Measurements from ENCODE around the gene C10orf62. TPM values are rescaled to one million over a fixed set of nuclear protein-coding genes. Genes with fewer than 3 reads are reported as not detected.

Gene C10orf62
- total and polyA plus RNA-seq, 2 of the 13 experiments (the other 11 are each of a cell fraction or from before 2014, with no cell fraction given), result 0.61 to 1.6 TPM

DNA sequence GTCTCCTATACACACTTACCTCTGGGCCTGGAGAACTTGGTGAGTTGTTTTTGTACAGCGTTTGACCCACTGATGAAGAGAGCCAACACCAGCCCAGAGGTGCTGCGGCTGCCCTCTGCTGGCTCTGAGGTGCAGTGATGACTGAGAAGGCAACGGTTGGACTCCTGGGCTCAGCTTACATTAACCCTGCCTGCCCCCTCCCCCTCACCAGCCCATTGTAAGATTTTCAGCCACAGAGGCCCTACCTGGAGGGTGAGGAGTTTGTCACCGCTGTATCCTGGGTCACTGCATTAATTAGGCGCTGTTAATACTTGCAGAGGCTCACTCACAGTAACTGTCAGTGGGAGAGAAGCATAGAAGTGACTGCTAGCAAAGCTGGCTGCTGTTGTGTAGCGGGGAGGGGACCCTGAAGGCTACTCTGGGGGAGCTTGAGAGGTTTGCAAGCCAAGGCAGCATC is 35.9 kb upstream of the C10orf62 start (continued):
- TF ChIP-seq HDAC2 (CRISPR knock-in tag; IDR thresholded peaks at IDR 0.05), result peak; percentile 24; the same call in 1 of the 2 replicates
- no peak for TF ChIP-seq CCDC6 (CRISPR knock-in tag; IDR thresholded peaks at IDR 0.05)
- TF ChIP-seq NR2C2 (CRISPR knock-in tag; IDR thresholded peaks at IDR 0.05; ENCODE audit: borderline replicate concordance), result no peak
- peak; percentile 31; the same call in 1 of the 2 replicates for TF ChIP-seq SIX4 (CRISPR knock-in tag; IDR thresholded peaks at IDR 0.05)
- peak; percentile 39; the same call in 1 of the 2 replicates for TF ChIP-seq FOSL2 (CRISPR knock-in tag; IDR thresholded peaks at IDR 0.05)
- peak; percentile 67; the same call in 1 of the 2 replicates for TF ChIP-seq ZNF619 (CRISPR knock-in tag; IDR thresholded peaks at IDR 0.05)
- no peak for TF ChIP-seq FOXA3 (CRISPR knock-in tag; IDR thresholded peaks at IDR 0.05)
- no peak for TF ChIP-seq ZNF230 (CRISPR knock-in tag; IDR thresholded peaks at IDR 0.05)
- no peak for TF ChIP-seq ZNF782 (CRISPR knock-in tag; IDR thresholded peaks at IDR 0.05; ENCODE audit: borderline replicate concordance)
- no peak for TF ChIP-seq ZMYM4 (CRISPR knock-in tag; IDR thresholded peaks at IDR 0.05)
- TF ChIP-seq, protein P1, sequence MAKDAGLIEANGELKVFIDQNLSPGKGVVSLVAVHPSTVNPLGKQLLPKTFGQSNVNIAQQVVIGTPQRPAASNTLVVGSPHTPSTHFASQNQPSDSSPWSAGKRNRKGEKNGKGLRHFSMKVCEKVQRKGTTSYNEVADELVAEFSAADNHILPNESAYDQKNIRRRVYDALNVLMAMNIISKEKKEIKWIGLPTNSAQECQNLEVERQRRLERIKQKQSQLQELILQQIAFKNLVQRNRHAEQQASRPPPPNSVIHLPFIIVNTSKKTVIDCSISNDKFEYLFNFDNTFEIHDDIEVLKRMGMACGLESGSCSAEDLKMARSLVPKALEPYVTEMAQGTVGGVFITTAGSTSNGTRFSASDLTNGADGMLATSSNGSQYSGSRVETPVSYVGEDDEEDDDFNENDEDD (CRISPR knock-in tag; IDR thresholded peaks at IDR 0.05; ENCODE audit: borderline replicate concordance), result no peak
- TF ChIP-seq, protein P2, sequence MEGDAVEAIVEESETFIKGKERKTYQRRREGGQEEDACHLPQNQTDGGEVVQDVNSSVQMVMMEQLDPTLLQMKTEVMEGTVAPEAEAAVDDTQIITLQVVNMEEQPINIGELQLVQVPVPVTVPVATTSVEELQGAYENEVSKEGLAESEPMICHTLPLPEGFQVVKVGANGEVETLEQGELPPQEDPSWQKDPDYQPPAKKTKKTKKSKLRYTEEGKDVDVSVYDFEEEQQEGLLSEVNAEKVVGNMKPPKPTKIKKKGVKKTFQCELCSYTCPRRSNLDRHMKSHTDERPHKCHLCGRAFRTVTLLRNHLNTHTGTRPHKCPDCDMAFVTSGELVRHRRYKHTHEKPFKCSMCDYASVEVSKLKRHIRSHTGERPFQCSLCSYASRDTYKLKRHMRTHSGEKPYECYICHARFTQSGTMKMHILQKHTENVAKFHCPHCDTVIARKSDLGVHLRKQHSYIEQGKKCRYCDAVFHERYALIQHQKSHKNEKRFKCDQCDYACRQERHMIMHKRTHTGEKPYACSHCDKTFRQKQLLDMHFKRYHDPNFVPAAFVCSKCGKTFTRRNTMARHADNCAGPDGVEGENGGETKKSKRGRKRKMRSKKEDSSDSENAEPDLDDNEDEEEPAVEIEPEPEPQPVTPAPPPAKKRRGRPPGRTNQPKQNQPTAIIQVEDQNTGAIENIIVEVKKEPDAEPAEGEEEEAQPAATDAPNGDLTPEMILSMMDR (CRISPR knock-in tag; IDR thresholded peaks at IDR 0.05), result peak; percentile 95
- TF ChIP-seq, protein P3, sequence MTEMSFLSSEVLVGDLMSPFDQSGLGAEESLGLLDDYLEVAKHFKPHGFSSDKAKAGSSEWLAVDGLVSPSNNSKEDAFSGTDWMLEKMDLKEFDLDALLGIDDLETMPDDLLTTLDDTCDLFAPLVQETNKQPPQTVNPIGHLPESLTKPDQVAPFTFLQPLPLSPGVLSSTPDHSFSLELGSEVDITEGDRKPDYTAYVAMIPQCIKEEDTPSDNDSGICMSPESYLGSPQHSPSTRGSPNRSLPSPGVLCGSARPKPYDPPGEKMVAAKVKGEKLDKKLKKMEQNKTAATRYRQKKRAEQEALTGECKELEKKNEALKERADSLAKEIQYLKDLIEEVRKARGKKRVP (CRISPR knock-in tag; IDR thresholded peaks at IDR 0.05), result no peak
- TF ChIP-seq GTF3A (CRISPR knock-in tag; conservative IDR thresholded peaks at IDR 0.05), result no peak
- TF ChIP-seq, protein P4, sequence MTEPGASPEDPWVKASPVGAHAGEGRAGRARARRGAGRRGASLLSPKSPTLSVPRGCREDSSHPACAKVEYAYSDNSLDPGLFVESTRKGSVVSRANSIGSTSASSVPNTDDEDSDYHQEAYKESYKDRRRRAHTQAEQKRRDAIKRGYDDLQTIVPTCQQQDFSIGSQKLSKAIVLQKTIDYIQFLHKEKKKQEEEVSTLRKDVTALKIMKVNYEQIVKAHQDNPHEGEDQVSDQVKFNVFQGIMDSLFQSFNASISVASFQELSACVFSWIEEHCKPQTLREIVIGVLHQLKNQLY (CRISPR knock-in tag; IDR thresholded peaks at IDR 0.05), result no peak
- no peak; the same call in 1 of the 2 replicates for TF ChIP-seq ZNF350 (CRISPR knock-in tag; IDR thresholded peaks at IDR 0.05; ENCODE audit: borderline replicate concordance, low read depth)
- TF ChIP-seq RXRB (CRISPR knock-in tag; IDR thresholded peaks at IDR 0.05; ENCODE audit: borderline replicate concordance), result peak; percentile 40; the same call in 1 of the 2 replicates
- TF ChIP-seq, protein P5, sequence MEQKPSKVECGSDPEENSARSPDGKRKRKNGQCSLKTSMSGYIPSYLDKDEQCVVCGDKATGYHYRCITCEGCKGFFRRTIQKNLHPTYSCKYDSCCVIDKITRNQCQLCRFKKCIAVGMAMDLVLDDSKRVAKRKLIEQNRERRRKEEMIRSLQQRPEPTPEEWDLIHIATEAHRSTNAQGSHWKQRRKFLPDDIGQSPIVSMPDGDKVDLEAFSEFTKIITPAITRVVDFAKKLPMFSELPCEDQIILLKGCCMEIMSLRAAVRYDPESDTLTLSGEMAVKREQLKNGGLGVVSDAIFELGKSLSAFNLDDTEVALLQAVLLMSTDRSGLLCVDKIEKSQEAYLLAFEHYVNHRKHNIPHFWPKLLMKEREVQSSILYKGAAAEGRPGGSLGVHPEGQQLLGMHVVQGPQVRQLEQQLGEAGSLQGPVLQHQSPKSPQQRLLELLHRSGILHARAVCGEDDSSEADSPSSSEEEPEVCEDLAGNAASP (CRISPR knock-in tag; IDR thresholded peaks at IDR 0.05; ENCODE audit: borderline replicate concordance), result 0 out of 2 replicates have a peak, but pooled peaks have one; percentile 24
- no peak for TF ChIP-seq SMARCE1 (IDR thresholded peaks at IDR 0.05; ENCODE audit: borderline replicate concordance)
- TF ChIP-seq ZNF331 (CRISPR knock-in tag; IDR thresholded peaks at IDR 0.05), result 0 out of 2 replicates have a peak, but pooled peaks have one; percentile 29
- TF ChIP-seq SOX13 (IDR thresholded peaks at IDR 0.05), result no peak
- 0 out of 4 replicates have a peak, but pooled peaks of 1 of the 2 experiments have one; percentile 14 for TF ChIP-seq SOX13 (CRISPR knock-in tag; conservative IDR thresholded peaks at IDR 0.05 in 1 of 2, IDR thresholded peaks at IDR 0.05 in 1 of 2)
